Muscle layer of colon (tissue), 2 donors: ENCODE results near the gene GPC6.

Experiments
- H3K27ac ChIP-seq: one replicate; pipeline ENCODE4 v1.7.0; 2013; ENCODE audit warnings: low read depth, mild to moderate bottlenecking, low read length, moderate library complexity
- H3K27me3 ChIP-seq, 2 donors: one replicate each; pipeline ENCODE4 v1.7.0; 2013; ENCODE audit warnings: low read length in 2 of 2, mild to moderate bottlenecking in 2 of 2; ENCODE audit not compliant: insufficient read depth in 2 of 2, control insufficient read depth in 1 of 2
- H3K36me3 ChIP-seq: one replicate; pipeline ENCODE4 v1.7.0; 2013; ENCODE audit warnings: mild to moderate bottlenecking, low read length; ENCODE audit not compliant: insufficient read depth
- H3K4me1 ChIP-seq: one replicate; pipeline ENCODE4 v1.7.0; 2013; ENCODE audit warnings: mild to moderate bottlenecking, low read length; ENCODE audit not compliant: insufficient read depth
- H3K4me3 ChIP-seq, 2 donors: one replicate each; pipeline ENCODE4 v1.7.0; 2013; ENCODE audit warnings: low read length in 2 of 2, low read depth in 1 of 2, mild to moderate bottlenecking in 1 of 2, moderate library complexity in 1 of 2
- H3K9ac ChIP-seq: one replicate; pipeline ENCODE4 v1.7.0; 2013; ENCODE audit warnings: low read length
- H3K9me3 ChIP-seq: one replicate; pipeline ENCODE4 v1.7.0; 2013; ENCODE audit warnings: mild to moderate bottlenecking, low read length
- donor health status: abdominal sarcoma.
- donor health status: Adenocarcinoma of cecum.

GPC6 gene

GRCh38 chr13:94427313-94427953 lies 1200.8 kb downstream of the GPC6 start:
- Histone ChIP-seq H3K4me3 (no peak overlapping the region), H3K27ac (no peak overlapping the region), H3K4me1 (no peaks in the 10 kb centered on the region), H3K9me3 (no peaks in the 10 kb centered on the region), H3K36me3 (no peaks in the 10 kb centered on the region), H3K27me3 (no peaks in the 10 kb centered on the region), H3K9ac (no peak overlapping the region)

GRCh38 chr13:94431574-94431973 lies 1205.0 kb downstream of the GPC6 start:
- H3K4me3 ChIP-seq, result no peak overlapping the region

DNA sequence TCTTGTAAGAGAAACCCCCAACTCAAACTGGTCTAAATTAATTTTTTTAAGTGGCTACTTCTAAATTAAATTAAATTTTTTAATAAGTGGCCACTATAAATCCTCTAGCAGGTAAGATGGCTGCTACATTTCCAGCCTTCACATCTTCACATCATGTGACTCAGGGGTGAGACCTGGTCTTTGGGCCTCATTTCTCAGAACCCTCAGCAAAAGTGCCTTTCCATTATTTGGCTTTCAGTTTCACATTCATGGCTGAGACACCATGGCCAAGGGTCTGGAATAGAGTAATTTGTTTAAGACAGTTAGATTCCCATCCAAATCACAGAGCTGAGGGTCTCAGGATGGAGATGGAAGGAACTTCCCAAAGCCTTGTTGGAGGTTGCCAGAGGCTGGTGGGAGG lies 1205.4 kb downstream of the GPC6 start:
- Histone ChIP-seq H3K9ac (no peak overlapping the region), H3K27ac (no peak overlapping the region), H3K4me3 (no peak overlapping the region), H3K36me3 (no peaks in the 10 kb centered on the region), H3K4me1 (no peaks in the 10 kb centered on the region), H3K9me3 (no peaks in the 10 kb centered on the region), H3K27me3 (no peaks in the 10 kb centered on the region)

More at GRCh38 chr13:94431574-94431973, 1205.0 kb downstream of the GPC6 start:
- Histone ChIP-seq H3K27me3 (no peaks in the 10 kb centered on the region), H3K9ac (no peak overlapping the region), H3K9me3 (no peaks in the 10 kb centered on the region), H3K27ac (no peak overlapping the region), H3K36me3 (no peaks in the 10 kb centered on the region), H3K4me1 (no peaks in the 10 kb centered on the region)

GRCh38 chr13:94433055-94433961 lies 1206.7 kb downstream of the GPC6 start:
- Histone ChIP-seq H3K4me1 (no peaks in the 10 kb centered on the region), H3K27me3 (no peaks in the 10 kb centered on the region), H3K4me3 (no peak overlapping the region), H3K36me3 (no peaks in the 10 kb centered on the region), H3K9ac (no peak overlapping the region), H3K27ac (no peak overlapping the region), H3K9me3 (no peaks in the 10 kb centered on the region)

DNA sequence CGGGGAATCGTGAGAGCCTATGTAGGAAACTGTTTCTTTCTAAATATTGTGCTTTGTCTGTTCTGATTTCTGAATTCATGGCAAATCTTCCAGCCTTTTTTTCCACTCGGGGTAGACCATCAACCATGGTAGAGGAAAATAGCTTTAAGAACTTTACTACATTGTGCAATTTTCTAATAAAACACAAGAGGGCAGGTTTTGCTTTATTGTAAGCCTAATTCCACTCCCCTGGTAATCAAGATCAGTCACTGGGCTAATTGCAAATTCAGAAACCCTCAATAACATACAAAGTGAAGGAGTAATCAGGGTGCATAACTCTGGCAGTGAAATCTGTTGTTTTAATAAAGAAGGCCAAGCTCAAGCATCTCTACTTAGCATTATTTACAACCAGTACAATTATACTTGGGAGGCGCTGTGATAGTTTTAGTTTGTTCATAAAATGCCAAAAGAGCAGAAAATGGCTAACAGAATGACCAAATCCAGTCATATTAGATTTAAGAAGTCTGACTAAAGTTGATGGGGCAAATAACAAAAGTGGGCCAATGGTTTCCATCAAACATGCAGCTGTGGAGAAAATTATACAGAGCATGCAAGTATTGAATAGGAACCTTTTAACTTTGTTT lies 1209.1 kb downstream of the GPC6 start:
- Histone ChIP-seq H3K27me3 (no peaks in the 10 kb centered on the region), H3K4me1 (no peaks in the 10 kb centered on the region), H3K36me3 (no peaks in the 10 kb centered on the region), H3K9me3 (no peaks in the 10 kb centered on the region), H3K27ac (no peak overlapping the region), H3K9ac (no peak overlapping the region), H3K4me3 (no peak overlapping the region)

DNA sequence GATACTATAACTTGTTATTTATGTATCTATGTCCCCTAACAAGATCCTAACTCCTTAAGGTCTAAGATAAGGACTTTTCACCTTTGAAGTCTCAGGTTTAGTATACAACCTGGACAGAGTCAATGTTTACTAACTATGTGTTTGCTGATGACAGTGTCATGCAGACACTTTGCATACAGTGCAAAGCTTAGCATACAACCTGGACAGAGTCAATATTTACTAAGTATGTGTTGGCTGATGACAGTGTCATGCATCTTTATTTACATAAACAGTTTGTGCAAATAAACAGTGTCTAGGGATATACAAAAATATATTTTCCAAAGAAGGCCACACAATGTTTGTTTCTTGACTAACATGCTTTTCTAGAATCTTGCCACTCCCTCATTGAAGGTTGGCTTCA lies 1218.2 kb downstream of the GPC6 start:
- no peaks in the 10 kb centered on the region for H3K36me3 ChIP-seq
- H3K27me3 ChIP-seq, result no peaks in the 10 kb centered on the region
- H3K4me3 ChIP-seq, result no peak overlapping the region
- no peak overlapping the region for H3K9ac ChIP-seq
- no peak overlapping the region for H3K27ac ChIP-seq
- no peaks in the 10 kb centered on the region for H3K9me3 ChIP-seq
- no peaks in the 10 kb centered on the region for H3K4me1 ChIP-seq

DNA sequence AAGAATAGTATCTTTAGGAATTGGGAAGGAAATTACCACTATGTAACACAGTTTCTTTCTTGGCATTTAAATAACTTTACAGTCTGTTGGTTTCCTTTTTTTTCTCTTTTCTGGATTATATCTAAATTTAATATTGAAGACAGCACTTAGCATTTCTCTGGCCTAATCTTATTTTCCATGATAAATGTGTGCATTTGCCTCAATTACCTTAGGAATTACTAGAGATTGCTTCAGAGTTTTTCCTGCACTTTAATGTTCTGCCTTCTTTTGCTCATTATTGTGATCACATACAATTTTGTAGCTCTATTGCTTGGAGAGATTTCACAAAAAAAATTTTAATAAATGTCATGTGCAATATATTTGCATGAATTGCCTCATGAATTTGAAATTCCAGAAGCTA lies 1227.7 kb downstream of the GPC6 start:
- H3K36me3 ChIP-seq, result no peaks in the 10 kb centered on the region
- no peak overlapping the region for H3K4me3 ChIP-seq
- H3K27me3 ChIP-seq, result no peaks in the 10 kb centered on the region
- no peak overlapping the region for H3K27ac ChIP-seq
- no peaks in the 10 kb centered on the region for H3K4me1 ChIP-seq
- no peak overlapping the region for H3K9ac ChIP-seq
- H3K9me3 ChIP-seq, result no peaks in the 10 kb centered on the region

DNA sequence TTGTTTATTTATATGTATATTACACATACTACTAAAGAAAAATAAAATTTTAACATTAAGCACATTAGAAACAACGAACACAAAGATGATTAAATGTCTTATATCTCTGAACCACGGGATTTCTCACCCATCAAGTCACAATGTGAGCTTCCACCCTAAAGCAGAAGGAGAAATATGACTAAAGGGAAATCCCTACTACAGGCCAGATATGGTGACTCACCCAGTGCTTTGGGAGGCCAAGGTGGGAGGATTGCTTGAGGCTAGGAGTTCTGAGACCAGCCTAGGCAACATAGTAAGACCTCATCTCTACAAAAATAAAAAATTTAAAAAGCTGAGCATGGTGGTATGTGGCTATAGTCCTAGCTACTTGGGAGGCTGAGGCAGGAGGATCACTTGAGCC lies 1228.3 kb downstream of the GPC6 start:
- Histone ChIP-seq H3K4me3 (no peak overlapping the region), H3K36me3 (no peaks in the 10 kb centered on the region), H3K27me3 (no peaks in the 10 kb centered on the region), H3K9ac (no peak overlapping the region), H3K9me3 (no peaks in the 10 kb centered on the region), H3K4me1 (no peaks in the 10 kb centered on the region), H3K27ac (no peak overlapping the region)

DNA sequence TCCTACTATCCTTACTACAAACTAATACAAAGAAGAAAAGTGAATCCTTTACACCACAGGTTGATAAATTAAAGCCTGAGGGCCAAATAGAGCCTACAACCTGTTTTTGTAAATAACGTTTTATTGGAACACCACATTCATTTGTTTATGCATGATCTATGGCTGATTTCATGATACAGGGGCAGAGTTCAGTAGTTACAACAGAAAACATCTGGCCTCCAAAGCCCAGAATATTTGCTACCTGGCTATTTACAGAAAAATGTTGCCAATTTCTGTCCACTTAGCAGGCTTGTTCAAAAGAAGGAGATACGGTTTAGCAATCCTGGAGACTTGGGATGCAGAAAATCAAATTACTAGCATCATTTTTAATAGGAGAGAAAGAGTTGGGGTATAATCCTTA lies 1228.8 kb downstream of the GPC6 start:
- Histone ChIP-seq H3K4me3 (no peak overlapping the region), H3K27ac (no peak overlapping the region), H3K36me3 (no peaks in the 10 kb centered on the region), H3K27me3 (no peaks in the 10 kb centered on the region), H3K4me1 (no peaks in the 10 kb centered on the region), H3K9ac (no peak overlapping the region), H3K9me3 (no peaks in the 10 kb centered on the region)
